Neural cell (in vitro differentiated cells): Measurements from ENCODE around the gene REC114. TPM values are rescaled to one million over a fixed set of nuclear protein-coding genes. Genes with fewer than 3 reads are reported as not detected.
A peak's percentile ranks its signal among the peaks of the same experiment; 100 is the strongest.

Experiments
- H2AFZ ChIP-seq: fragments of 200-600, 300-800 bp; sonication (generic), shearing (Covaris generic); 2 replicates; pipeline ENCODE4 v1.6.0; 2014; ENCODE audit warnings: low read depth, mild to moderate bottlenecking, antibody characterized with exemption, low read length, moderate library complexity
- H3F3A ChIP-seq: fragments of 200-600 bp; shearing (Covaris generic); 2 replicates; pipeline ENCODE4 v1.6.1; 2016; ENCODE audit warnings: mild to moderate bottlenecking, moderate library complexity, mixed read lengths, antibody characterized with exemption, low read length; ENCODE audit not compliant: insufficient read depth, poor library complexity, severe bottlenecking
- H3K27ac ChIP-seq: fragments of 200-600, 300-800 bp; sonication (generic), shearing (Covaris generic); 2 replicates; pipeline ENCODE4 v1.5.1; 2014; ENCODE audit warnings: mild to moderate bottlenecking, low read length, moderate library complexity
- H3K27me3 ChIP-seq: fragments of 300-800, 200-600 bp; sonication (generic), shearing (Covaris generic); 2 replicates; pipeline ENCODE4 v1.6.0; 2014; ENCODE audit warnings: mild to moderate bottlenecking, low read depth, low read length, moderate library complexity; ENCODE audit not compliant: insufficient read depth
- H3K36me3 ChIP-seq: fragments of 300-800, 200-600 bp; sonication (generic), shearing (Covaris generic); 2 replicates; pipeline ENCODE4 v1.5.1; 2014; ENCODE audit warnings: mild to moderate bottlenecking, antibody characterized with exemption, low read length, moderate library complexity; ENCODE audit not compliant: insufficient read depth
- H3K4me2 ChIP-seq: fragments of 300-800, 200-600 bp; sonication (generic), shearing (Covaris generic); 2 replicates; pipeline ENCODE4 v1.6.0; 2014; ENCODE audit warnings: mild to moderate bottlenecking, low read length
- H3K4me3 ChIP-seq: fragments of 300-800, 200-600 bp; sonication (generic), shearing (Covaris generic); 2 replicates; pipeline ENCODE4 v1.5.1; 2014; ENCODE audit warnings: mild to moderate bottlenecking, low read length, moderate library complexity
- H3K79me2 ChIP-seq: fragments of 200-600 bp; shearing (Covaris generic); replicated peaks from 2 replicates; pipeline ENCODE4 v1.6.0; 2014; ENCODE audit warnings: mild to moderate bottlenecking, low read length, moderate library complexity; ENCODE audit not compliant: insufficient read depth
- H3K9ac ChIP-seq: fragments of 300-800, 200-600 bp; sonication (generic), shearing (Covaris generic); 2 replicates; pipeline ENCODE4 v1.6.1; 2016; ENCODE audit warnings: mild to moderate bottlenecking, low read length, mixed read lengths
- H3K9me2 ChIP-seq: fragments of 200-600 bp; shearing (Covaris generic); 2 replicates; pipeline ENCODE4 v1.6.1; 2016; ENCODE audit warnings: mild to moderate bottlenecking, low read length, mixed read lengths; ENCODE audit not compliant: insufficient read depth
- H3K9me3 ChIP-seq: fragments of 200-600, 300-800 bp; sonication (generic), shearing (Covaris generic); 2 replicates; pipeline ENCODE4 v1.6.1; 2016; ENCODE audit warnings: mild to moderate bottlenecking, mixed run types, low read length, moderate library complexity, mixed read lengths
- H4K20me1 ChIP-seq: fragments of 200-600 bp; shearing (Covaris generic); 2 replicates; pipeline ENCODE4 v1.6.1; 2016; ENCODE audit warnings: mild to moderate bottlenecking, mixed run types; ENCODE audit not compliant: insufficient read depth
- CTCF ChIP-seq: fragments of 450-650 bp; IDR thresholded peaks from 2 replicates; pipeline ENCODE4 v1.5.1; 2014; ENCODE audit warnings: antibody characterized with exemption, mild to moderate bottlenecking, moderate library complexity; ENCODE audit not compliant: poor library complexity, severe bottlenecking
- EP300 ChIP-seq: fragments of 450-650 bp; conservative IDR thresholded peaks from 2 replicates; pipeline ENCODE4 v1.6.1; 2014; ENCODE audit warnings: antibody characterized with exemption, mild to moderate bottlenecking, moderate library complexity; ENCODE audit not compliant: poor library complexity, severe bottlenecking
- MXI1 ChIP-seq: fragments of 450-650 bp; conservative IDR thresholded peaks from 2 replicates; pipeline ENCODE4 v1.6.1; 2014; ENCODE audit warnings: antibody characterized with exemption, mild to moderate bottlenecking; ENCODE audit not compliant: poor library complexity, severe bottlenecking
- POLR2AphosphoS5 ChIP-seq: IDR thresholded peaks from 2 replicates; pipeline ENCODE4 v1.6.1; 2012
- REST ChIP-seq: IDR thresholded peaks from 2 replicates; pipeline ENCODE4 v1.6.1; 2012; ENCODE audit warnings: borderline replicate concordance
- SMC3 ChIP-seq: fragments of 450-650 bp; conservative IDR thresholded peaks from 2 replicates; pipeline ENCODE4 v1.6.1; 2014; ENCODE audit warnings: antibody characterized with exemption, mild to moderate bottlenecking, moderate library complexity; ENCODE audit not compliant: poor library complexity
- polyA plus RNA-seq: library from polyadenylated mRNA; depleted of rRNA; stranded (reverse); fragments of >200 nt; gene quantifications from 2 replicates; pipeline ENCODE4 v1.2.3, GENCODE V29; 2014

Gene REC114
- polyA plus RNA-seq, 1 donor from 2014 or later: not detected

- H3K9ac ChIP-seq: no peak overlapping the region
- no peaks in the 10 kb centered on the region for H3K9me3 ChIP-seq
- no peaks in the 10 kb centered on the region for H3K27me3 ChIP-seq
- no peak for TF ChIP-seq MXI1
- no peak for TF ChIP-seq REST
- no peaks in the 10 kb centered on the region for H3F3A ChIP-seq
- H3K4me3 ChIP-seq: no peak overlapping the region
- no peaks in the 10 kb centered on the region for H3K9me2 ChIP-seq
- no peaks in the 10 kb centered on the region for H3K36me3 ChIP-seq
- H3K27ac ChIP-seq: no peak overlapping the region
- H4K20me1 ChIP-seq: no peaks in the 10 kb centered on the region
- H3K79me2 ChIP-seq: no peaks in the 10 kb centered on the region
- H3K4me2 ChIP-seq: no peak overlapping the region
- no peak overlapping the region for H2AFZ ChIP-seq
Measured at GRCh38 chr15:73436613-73437012, 6.4 kb upstream of the REC114 start.

- Histone ChIP-seq H4K20me1 (no peaks in the 10 kb centered on the region), H3F3A (no peaks in the 10 kb centered on the region), H3K79me2 (no peaks in the 10 kb centered on the region), H3K4me2 (peak overlapping the region; percentile 3), H3K9me3 (no peaks in the 10 kb centered on the region), H3K36me3 (no peaks in the 10 kb centered on the region), H3K27me3 (no peaks in the 10 kb centered on the region), H3K9me2 (no peaks in the 10 kb centered on the region), H3K9ac (no peak overlapping the region), H3K4me3 (peak overlapping the region; percentile 36), H3K27ac (peak overlapping the region; percentile 9), H2AFZ (no peak overlapping the region)
- TF ChIP-seq EP300 (peak; percentile 76), MXI1 (no peak), CTCF (no peak), POLR2AphosphoS5 (peak; percentile 54)
Measured at GRCh38 chr15:73437543-73438109, 5.3 kb upstream of the REC114 start.

- no peaks in the 10 kb centered on the region for H3K9me2 ChIP-seq
- no peak overlapping the region for H3K9ac ChIP-seq
- H4K20me1 ChIP-seq: no peaks in the 10 kb centered on the region
- TF ChIP-seq SMC3 (no peak), REST (no peak)
- H3K9me3 ChIP-seq: no peaks in the 10 kb centered on the region
- H3K36me3 ChIP-seq: no peaks in the 10 kb centered on the region
- H3K27ac ChIP-seq: no peak overlapping the region
- H3F3A ChIP-seq: no peaks in the 10 kb centered on the region
- no peaks in the 10 kb centered on the region for H3K27me3 ChIP-seq
- H2AFZ ChIP-seq: no peak overlapping the region
- H3K79me2 ChIP-seq: no peaks in the 10 kb centered on the region
- H3K4me2 ChIP-seq: no peak overlapping the region
- H3K4me3 ChIP-seq: no peak overlapping the region
Measured at GRCh38 chr15:73438651-73439050, 4.3 kb upstream of the REC114 start.
